T-cell (primary cell): ENCODE measurements around the gene HEPN1. TPM values are rescaled to one million over a fixed set of nuclear protein-coding genes. Genes with fewer than 3 reads are reported as not detected.
A peak's percentile ranks its signal among the peaks of the same experiment; 100 is the strongest.

Experiments
- ATAC-seq, 4 experiments: fragments of 200-7000 bp in 3 of 4; fragments of 150-1000 bp in 1 of 4; cut with Tn5 transposase; replicated peaks in 1 of 4; 1 replicate in 3 of 4; 2 replicates in 1 of 4; pipeline ENCODE4 v1.10.0; 2021; ENCODE audit warnings: moderate library complexity in 3 of 4, mild to moderate bottlenecking in 2 of 4, moderate number of reproducible peaks in 1 of 4
- CTCF ChIA-PET, 2 donors: fragments of 300-600 bp; sonication (Branson Sonifier 250); formaldehyde crosslinking; loops; one replicate each; lab custom pipeline; 2022; ENCODE audit warnings: antibody characterized with exemption in 2 of 2; lab: Charles Lee
- POLR2A ChIA-PET, 2 donors: fragments of 300-600 bp; sonication (Branson Sonifier 250); formaldehyde crosslinking; loops; one replicate each; lab custom pipeline; 2022; ENCODE audit warnings: antibody characterized with exemption in 2 of 2; lab: Charles Lee
- DNase-seq, 35 experiments: peaks; one replicate each; pipeline versions ENCODE4 v3.0.0 to v3.0.0-alpha.2; 2013 to 2023
- H3K27ac ChIP-seq: one replicate; pipeline ENCODE4 v1.5.1; 2013; ENCODE audit warnings: low read length
- H3K27me3 ChIP-seq, 2 experiments: replicated peaks in 1 of 2; 1 replicate in 1 of 2; 2 replicates in 1 of 2; pipeline versions ENCODE4 v1.6.1 to v1.7.0; 2013; ENCODE audit warnings: low read length in 1 of 2, mixed read lengths in 1 of 2; ENCODE audit not compliant: control insufficient read depth in 2 of 2, insufficient read depth in 2 of 2; ENCODE audit errors: extremely low read depth in 1 of 2
- H3K36me3 ChIP-seq, 2 donors: 1 replicate in 1 of 2; 2 replicates in 1 of 2; pipeline versions ENCODE4 v1.6.1 to v1.7.0; 2013; ENCODE audit warnings: low read length in 1 of 2; ENCODE audit not compliant: control insufficient read depth in 2 of 2, insufficient read depth in 1 of 2; ENCODE audit errors: extremely low read depth in 1 of 2
- H3K4me1 ChIP-seq, 2 experiments: 1 replicate in 1 of 2; 2 replicates in 1 of 2; pipeline versions ENCODE4 v1.6.1 to v1.7.0; 2013; ENCODE audit warnings: low read length in 2 of 2, mixed read lengths in 1 of 2; ENCODE audit not compliant: insufficient read depth in 2 of 2, control insufficient read depth in 1 of 2; ENCODE audit errors: extremely low read depth in 1 of 2
- H3K4me3 ChIP-seq, 2 donors: 1 replicate in 1 of 2; 2 replicates in 1 of 2; pipeline versions ENCODE4 v1.5.1 to v1.7.0; 2013; ENCODE audit warnings: mild to moderate bottlenecking in 2 of 2, low read length in 1 of 2, moderate library complexity in 1 of 2; ENCODE audit not compliant: control insufficient read depth in 1 of 2; ENCODE audit errors: extremely low read depth in 1 of 2
- H3K9me3 ChIP-seq: 2 replicates; pipeline ENCODE4 v1.7.0; 2013
- H3K27ac Mint-ChIP-seq, 2 donors: one replicate each; pipeline ENCODE4 v1.8.0; 2020 to 2021; ENCODE audit warnings: mild to moderate bottlenecking in 2 of 2, mixed read lengths in 2 of 2
- H3K27me3 Mint-ChIP-seq, 2 donors: one replicate each; pipeline ENCODE4 v1.8.0; 2021 to 2022; ENCODE audit warnings: mixed read lengths in 2 of 2
- H3K36me3 Mint-ChIP-seq: one replicate; pipeline ENCODE4 v1.8.0; 2021; ENCODE audit warnings: mixed read lengths
- H3K4me1 Mint-ChIP-seq, 3 donors: one replicate each; pipeline ENCODE4 v1.8.0; 2020 to 2022; ENCODE audit warnings: mixed read lengths in 3 of 3, mild to moderate bottlenecking in 1 of 3
- H3K4me3 Mint-ChIP-seq, 3 donors: one replicate each; pipeline ENCODE4 v1.8.0; 2020 to 2022; ENCODE audit warnings: mild to moderate bottlenecking in 3 of 3, mixed read lengths in 3 of 3, moderate library complexity in 3 of 3
- H3K9me3 Mint-ChIP-seq, 3 donors: one replicate each; pipeline ENCODE4 v1.8.0; 2020 to 2022; ENCODE audit warnings: mixed read lengths in 3 of 3
- WGBS: methylation state at CpG from one replicate; pipeline ENCODE4 v1.1.5; 2013; ENCODE audit warnings: missing lambda C conversion rate; ENCODE audit not compliant: insufficient coverage; 5-methylcytosine and 5-hydroxymethylcytosine counted together
- total RNA-seq, 35 experiments: library from RNA in 6 of 35; stranded (reverse) in 6 of 35; fragments of 120-200 nt in 1 of 35; gene quantifications; one replicate each; pipeline versions ENCODE4 v1.2.1 to v1.2.4 and lab custom pipeline; 2013 to 2026

The HEPN1 gene
- total RNA-seq, 5 donors from 2014 or later (not counting 1 experiment from before 2014, with no cell fraction given), result not detected

GRCh38 chr11:124896821-124897391, 22.1 kb upstream of the HEPN1 start:
- Histone ChIP-seq H3K4me1 (peaks cover 0 to 4% of the 10 kb centered on the region in 2 experiments), H3K27me3 (peaks cover 0 to 32% of the 10 kb centered on the region in 2 experiments), H3K36me3 (no peaks in the 10 kb centered on the region), H3K27ac (no peak overlapping the region), H3K4me3 (no peak overlapping the region), H3K9me3 (no peaks in the 10 kb centered on the region)
- ChIA-PET CTCF (no interaction called here), POLR2A (interaction anchor here in 1 of 2 donors (0.8 kb wide), 1 partner anchor 23 kb away, joined by 3 read pairs; no protein-coding TSS in a partner anchor)
- H3K4me1 Mint-ChIP-seq, result peaks cover 2 to 15% (median 7%) of the 10 kb centered on the region in 3 donors
- H3K36me3 Mint-ChIP-seq, result no peaks in the 10 kb centered on the region
- H3K27me3 Mint-ChIP-seq, result peaks cover 3 to 20% of the 10 kb centered on the region in 2 donors
- ATAC-seq, result no peak
- no peak for DNase-seq
- 82% methylated on average over 4 of the region's 9 CpGs for WGBS
- no peak overlapping the region for H3K4me3 Mint-ChIP-seq
- no peak overlapping the region for H3K27ac Mint-ChIP-seq
- H3K9me3 Mint-ChIP-seq, result no peaks in the 10 kb centered on the region

DNA sequence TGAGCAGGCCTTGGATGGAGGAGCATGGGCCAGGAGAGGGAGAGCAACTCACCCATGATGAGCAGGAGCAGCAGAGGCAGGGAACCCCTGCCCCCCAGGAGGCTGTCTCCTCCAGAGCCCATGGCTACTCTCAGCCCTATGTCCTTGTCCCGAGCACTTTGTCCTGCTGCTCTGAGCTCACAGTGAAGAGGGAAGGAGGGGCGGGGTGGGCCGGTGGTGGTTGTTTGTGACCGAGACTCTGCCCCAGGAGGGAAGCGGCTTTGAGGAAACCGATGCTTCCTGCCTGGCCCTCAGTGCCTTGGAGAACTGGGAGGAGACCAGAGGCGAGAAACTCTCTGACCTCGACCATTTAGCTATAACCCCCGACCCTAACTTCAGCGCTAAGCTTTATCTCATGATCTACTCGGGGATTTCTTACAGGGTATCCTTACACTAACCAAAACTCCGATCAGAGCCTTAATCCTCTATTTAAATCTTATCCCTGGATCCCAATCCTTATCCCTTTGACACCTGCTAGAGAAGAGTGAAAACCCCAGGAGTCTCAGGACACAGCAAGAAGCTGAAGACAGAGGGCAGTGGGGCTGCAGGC, 21.3 kb upstream of the HEPN1 start, which contains the start of gene ROBO4:
TSS of gene ROBO4 (minus strand) at position 192 of the 589 bp plus-strand sequence. CDS start at position 122, 70 bp downstream.
- peaks cover 3 to 19% of the 10 kb centered on the region in 2 donors for H3K27me3 Mint-ChIP-seq
- peak in 1 of 4 experiments; percentile 25 for ATAC-seq
- 16% methylated on average over 8 of the region's 12 CpGs for WGBS
- POLR2A ChIA-PET, result interaction anchor here in 1 of 2 donors (0.8 kb wide), 1 partner anchor 22 kb away, joined by 3 read pairs; no protein-coding TSS in a partner anchor
- no peak within 1 kb of the TSS for H3K4me3 ChIP-seq
- H3K36me3 Mint-ChIP-seq, result no peaks in the 10 kb centered on the region
- DNase-seq, result no peak
- CTCF ChIA-PET, result no interaction called here
- H3K9me3 ChIP-seq, result no peaks in the 10 kb centered on the region
- no peak within 1 kb of the TSS for H3K4me3 Mint-ChIP-seq
- peaks cover 2 to 13% (median 7%) of the 10 kb centered on the region in 3 donors for H3K4me1 Mint-ChIP-seq
- H3K36me3 ChIP-seq, result no peaks in the 10 kb centered on the region
- no peak within 1 kb of the TSS for H3K27ac ChIP-seq
- H3K9me3 Mint-ChIP-seq, result no peaks in the 10 kb centered on the region
- H3K27ac Mint-ChIP-seq, result no peak within 1 kb of the TSS
- H3K4me1 ChIP-seq, result peaks cover 0 to 4% of the 10 kb centered on the region in 2 experiments
- H3K27me3 ChIP-seq, result peaks cover 0 to 30% of the 10 kb centered on the region in 2 experiments

GRCh38 chr11:124898263-124898680, 20.8 kb upstream of the HEPN1 start:
- H3K36me3 ChIP-seq, result no peaks in the 10 kb centered on the region
- Mint-ChIP-seq H3K27ac (no peak overlapping the region), H3K4me1 (peaks cover 2 to 8% (median 7%) of the 10 kb centered on the region in 3 donors), H3K27me3 (peaks cover 3 to 17% of the 10 kb centered on the region in 2 donors), H3K36me3 (no peaks in the 10 kb centered on the region), H3K4me3 (no peak overlapping the region), H3K9me3 (no peaks in the 10 kb centered on the region)
- no CpG with 5 or more reads among the region's 3 CpGs for WGBS
- H3K4me3 ChIP-seq, result no peak overlapping the region
- H3K9me3 ChIP-seq, result no peaks in the 10 kb centered on the region
- peaks cover 0 to 4% of the 10 kb centered on the region in 2 experiments for H3K4me1 ChIP-seq
- DNase-seq, result no peak
- ATAC-seq, result no peak
- peaks cover 0 to 30% of the 10 kb centered on the region in 2 experiments for H3K27me3 ChIP-seq
- ChIA-PET POLR2A (no interaction called here), CTCF (interaction anchor here in 1 of 2 donors (0.6 kb wide), 1 partner anchor 1158 kb away, joined by 6 read pairs; no protein-coding TSS in a partner anchor)
- H3K27ac ChIP-seq, result no peak overlapping the region

GRCh38 chr11:124898711-124899110, 20.3 kb upstream of the HEPN1 start:
- Mint-ChIP-seq H3K27ac (no peak overlapping the region), H3K27me3 (peaks cover 3 to 17% of the 10 kb centered on the region in 2 donors)
- WGBS, result 93% methylated on average over 3 of the region's 5 CpGs

DNA sequence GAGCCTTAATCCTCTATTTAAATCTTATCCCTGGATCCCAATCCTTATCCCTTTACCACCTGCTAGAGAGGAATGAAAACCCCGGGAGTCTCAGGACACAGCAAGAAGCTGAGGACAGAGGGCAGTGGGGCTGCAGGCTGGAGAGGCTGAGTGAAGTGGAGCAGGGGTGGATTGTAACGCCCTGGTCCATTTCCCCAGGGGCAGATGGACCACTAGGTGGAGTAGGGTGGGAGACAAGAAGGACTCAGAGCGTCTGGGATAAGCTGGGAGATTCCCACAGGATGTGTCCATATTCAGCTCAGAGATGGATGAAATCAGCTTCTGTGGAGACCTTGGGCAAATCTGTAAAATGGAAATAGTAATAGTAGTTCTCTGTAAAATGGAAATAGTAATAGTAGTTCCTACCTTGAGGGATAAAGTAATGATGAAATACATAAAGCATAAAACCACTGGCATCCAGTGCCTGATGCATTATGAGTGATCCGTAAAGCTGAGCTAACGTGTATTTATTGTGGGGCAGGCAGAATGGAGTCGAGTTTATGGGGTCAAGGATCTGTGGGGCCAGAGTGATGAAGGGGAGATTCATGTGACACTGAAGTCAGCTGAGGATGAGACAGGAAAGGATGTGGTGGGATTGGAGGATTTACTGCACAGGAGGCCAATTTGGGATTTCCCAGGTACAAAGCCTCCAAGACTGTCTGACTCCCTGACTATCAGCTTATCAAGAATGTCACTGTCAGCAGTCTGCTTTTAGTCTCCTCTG, 19.5 kb upstream of the HEPN1 start:
- H3K36me3 Mint-ChIP-seq, result no peaks in the 10 kb centered on the region
- H3K27me3 Mint-ChIP-seq, result peaks cover 3 to 19% of the 10 kb centered on the region in 2 donors
- H3K27me3 ChIP-seq, result peaks cover 0 to 30% of the 10 kb centered on the region in 2 experiments
- CTCF ChIA-PET, result no interaction called here
- DNase-seq (no peak), ATAC-seq (no peak)
- no peak overlapping the region for H3K27ac ChIP-seq
- H3K9me3 ChIP-seq, result no peaks in the 10 kb centered on the region
- H3K4me3 ChIP-seq, result no peak overlapping the region
- H3K27ac Mint-ChIP-seq, result no peak overlapping the region
- POLR2A ChIA-PET, result no interaction called here
- no peak overlapping the region for H3K4me3 Mint-ChIP-seq
- 63% methylated on average over 5 of the region's 6 CpGs for WGBS
- H3K4me1 Mint-ChIP-seq, result peaks cover 2 to 7% (median 6%) of the 10 kb centered on the region in 3 donors
- no peaks in the 10 kb centered on the region for H3K9me3 Mint-ChIP-seq
- no peaks in the 10 kb centered on the region for H3K36me3 ChIP-seq
- H3K4me1 ChIP-seq, result peaks cover 0 to 4% of the 10 kb centered on the region in 2 experiments

More at GRCh38 chr11:124898711-124899110, 20.3 kb upstream of the HEPN1 start:
- ChIA-PET CTCF (interaction anchor here in 1 of 2 donors (0.6 kb wide), 1 partner anchor 1158 kb away, joined by 6 read pairs; no protein-coding TSS in a partner anchor), POLR2A (no interaction called here)
- H3K4me1 ChIP-seq, result peaks cover 0 to 4% of the 10 kb centered on the region in 2 experiments
- no peaks in the 10 kb centered on the region for H3K9me3 ChIP-seq
- H3K27me3 ChIP-seq, result peaks cover 0 to 30% of the 10 kb centered on the region in 2 experiments
- H3K36me3 ChIP-seq, result no peaks in the 10 kb centered on the region
- no peak for ATAC-seq
- H3K36me3 Mint-ChIP-seq, result no peaks in the 10 kb centered on the region
- DNase-seq, result no peak
- H3K4me3 ChIP-seq, result no peak overlapping the region
- H3K9me3 Mint-ChIP-seq, result no peaks in the 10 kb centered on the region
- H3K27ac ChIP-seq, result no peak overlapping the region
- H3K4me1 Mint-ChIP-seq, result peaks cover 2 to 7% (median 6%) of the 10 kb centered on the region in 3 donors
- no peak overlapping the region for H3K4me3 Mint-ChIP-seq

- CTCF ChIA-PET, result no interaction called here
- no peaks in the 10 kb centered on the region for H3K36me3 ChIP-seq
- Mint-ChIP-seq H3K4me1 (peaks cover 2 to 7% (median 6%) of the 10 kb centered on the region in 3 donors), H3K27ac (no peak overlapping the region), H3K4me3 (no peak overlapping the region), H3K27me3 (peaks cover 5 to 19% of the 10 kb centered on the region in 2 donors), H3K9me3 (no peaks in the 10 kb centered on the region), H3K36me3 (no peaks in the 10 kb centered on the region)
- WGBS, result no CpG with 5 or more reads among the region's 5 CpGs
- DNase-seq, result no peak
- H3K27me3 ChIP-seq, result peaks cover 0 to 22% of the 10 kb centered on the region in 2 experiments
- H3K27ac ChIP-seq, result no peak overlapping the region
- no peak overlapping the region for H3K4me3 ChIP-seq
- no peak for ATAC-seq
- POLR2A ChIA-PET, result no interaction called here
- no peaks in the 10 kb centered on the region for H3K9me3 ChIP-seq
- H3K4me1 ChIP-seq, result peaks cover 0 to 4% of the 10 kb centered on the region in 2 experiments
Measured at GRCh38 chr11:124900464-124900863, 18.6 kb upstream of the HEPN1 start.
